GM12878 (cell line): ENCODE results near the gene ZNF808. TPM values are rescaled to one million over a fixed set of nuclear protein-coding genes. Genes with fewer than 3 reads are reported as not detected.

Experiments used
- ATAC-seq: fragments of 200-7000 bp; cut with Tn5 transposase; 3 replicates; pipeline ENCODE4 v1.9.1; 2020; ENCODE audit warnings: mild to moderate bottlenecking, moderate library complexity
- BruUV-seq: library from RNA; stranded (reverse); fragments of 400-500 nt; replicated peaks from 2 replicates; lab custom pipeline; 2021; lab: Mats Ljungman, UMichigan
- CTCF ChIA-PET: fragments of 300-600 bp; sonication (Branson Sonifier 250); formaldehyde crosslinking; extraction: SDS; loops from one replicate; lab custom pipeline; 2021; ENCODE audit warnings: inconsistent platforms; lab: Yijun Ruan, JAX
- POLR2A ChIA-PET: fragments of 350-600 bp; formaldehyde crosslinking; extraction: SDS; loops from one replicate; lab custom pipeline; 2021; ENCODE audit warnings: inconsistent platforms; lab: Charles Lee
- RAD21 ChIA-PET: fragments of 300-600 bp; sonication (Branson Sonifier 250); formaldehyde crosslinking; loops from one replicate; lab custom pipeline; 2023; ENCODE audit warnings: antibody characterized with exemption; ENCODE audit not compliant: unreplicated experiment; lab: Charles Lee
- SMC1A ChIA-PET: fragments of 300-600 bp; sonication (Branson Sonifier 250); formaldehyde crosslinking; loops from one replicate; lab custom pipeline; 2023; ENCODE audit not compliant: unreplicated experiment, uncharacterized antibody; lab: Charles Lee
- DNase-seq: peaks from one replicate; pipeline ENCODE4 v3.0.0-alpha.2; 2011; ENCODE audit warnings: low read depth, low spot score
- FAIRE-seq: peaks from 3 replicates; lab custom pipeline; 2011; peaks lifted over from hg19 to GRCh38; lab: Jason Lieb, UNC
- H2AFZ ChIP-seq: 2 replicates; pipeline ENCODE4 v1.6.0; 2011; ENCODE audit warnings: low read depth, low read length, control low read depth; ENCODE audit not compliant: control insufficient read depth
- H3K27ac ChIP-seq: 2 replicates; pipeline ENCODE4 v1.5.1; 2011; ENCODE audit warnings: control low read depth; ENCODE audit not compliant: control insufficient read depth, insufficient read depth
- H3K27me3 ChIP-seq, 2 experiments: replicated peaks in 1 of 2; 2 replicates each; pipeline versions ENCODE4 v1.6.0 to v1.6.1; 2011; ENCODE audit warnings: low read length in 1 of 2; ENCODE audit not compliant: control insufficient read depth in 2 of 2, insufficient read depth in 2 of 2
- H3K36me3 ChIP-seq, 2 experiments: 2 replicates each; pipeline ENCODE4 v1.5.1; 2011; ENCODE audit warnings: low read length in 1 of 2; ENCODE audit not compliant: control insufficient read depth in 2 of 2, insufficient read depth in 2 of 2
- H3K4me1 ChIP-seq: 2 replicates; pipeline ENCODE4 v1.6.1; 2011; ENCODE audit warnings: mild to moderate bottlenecking, low read length, moderate library complexity, mixed read lengths; ENCODE audit not compliant: control insufficient read depth, insufficient read depth
- H3K4me2 ChIP-seq: 2 replicates; pipeline ENCODE4 v1.6.0; 2011; ENCODE audit warnings: control low read depth; ENCODE audit not compliant: control insufficient read depth, insufficient read depth
- H3K4me3 ChIP-seq: fragments of 200-600 bp; sonication (generic); 2 replicates; pipeline ENCODE4 v1.5.1; 2016
- H3K79me2 ChIP-seq: 2 replicates; pipeline ENCODE4 v1.6.0; 2011; ENCODE audit warnings: low read length; ENCODE audit not compliant: control insufficient read depth, insufficient read depth
- H3K9ac ChIP-seq: 2 replicates; pipeline ENCODE4 v1.8.0; 2011; ENCODE audit warnings: low read length, control low read depth, mixed read lengths; ENCODE audit not compliant: control insufficient read depth, insufficient read depth
- H3K9me3 ChIP-seq: replicated peaks from 3 replicates; pipeline ENCODE4 v1.5.1; 2011; ENCODE audit warnings: mild to moderate bottlenecking, low read length; ENCODE audit not compliant: control insufficient read depth, insufficient read depth
- H4K20me1 ChIP-seq: 2 replicates; pipeline ENCODE4 v1.6.0; 2011; ENCODE audit not compliant: control insufficient read depth, insufficient read depth
- ATF3 ChIP-seq: IDR thresholded peaks from 2 replicates; pipeline ENCODE4 v1.6.1; 2011; ENCODE audit warnings: low read depth, mild to moderate bottlenecking, low read length, moderate library complexity, borderline replicate concordance; ENCODE audit errors: extremely low read depth
- ATF7 ChIP-seq: fragments of 450-650 bp; IDR thresholded peaks from 2 replicates; pipeline ENCODE4 v1.6.1; 2016; ENCODE audit warnings: low read depth, mild to moderate bottlenecking
- CBX5 ChIP-seq: sonication (generic); IDR thresholded peaks from 2 replicates; pipeline ENCODE4 v1.6.1; 2016; ENCODE audit warnings: low read depth, moderate library complexity, mild to moderate bottlenecking, inconsistent platforms
- CTCF ChIP-seq, 3 experiments: IDR thresholded peaks in 2 of 3; conservative IDR thresholded peaks in 1 of 3; 2 replicates each; pipeline ENCODE4 v1.5.1; 2011; ENCODE audit warnings: low read depth in 3 of 3, low read length in 3 of 3, mild to moderate bottlenecking in 3 of 3, control low read depth in 2 of 3, moderate library complexity in 2 of 3, inconsistent platforms in 1 of 3, mixed read lengths in 1 of 3; ENCODE audit not compliant: control insufficient read depth in 2 of 3, insufficient read depth in 1 of 3; ENCODE audit errors: extremely low read depth in 1 of 3
- GABPA ChIP-seq: IDR thresholded peaks from 2 replicates; pipeline ENCODE4 v1.6.1; 2014; ENCODE audit warnings: antibody characterized with exemption, low read depth, mild to moderate bottlenecking, inconsistent platforms
- GATAD2B ChIP-seq: fragments of 450-650 bp; conservative IDR thresholded peaks from 2 replicates; pipeline ENCODE4 v1.6.1; 2017; ENCODE audit warnings: low read depth, mild to moderate bottlenecking, moderate library complexity
- HCFC1 ChIP-seq: fragments of 150-350 bp; IDR thresholded peaks from 2 replicates; pipeline ENCODE4 v1.6.1; 2014; ENCODE audit warnings: low read length
- MYC ChIP-seq: IDR thresholded peaks from 2 replicates; pipeline ENCODE4 v1.6.1; 2011; ENCODE audit warnings: mild to moderate bottlenecking, low read length, moderate library complexity, inconsistent platforms; ENCODE audit not compliant: insufficient read depth, insufficient replicate concordance, insufficient read length, severe bottlenecking
- TCF3 ChIP-seq: IDR thresholded peaks from 2 replicates; pipeline ENCODE4 v1.6.1; 2012; ENCODE audit warnings: low read depth, mild to moderate bottlenecking, low read length, borderline replicate concordance; ENCODE audit not compliant: insufficient read depth
- ZNF384 ChIP-seq: IDR thresholded peaks from 2 replicates; pipeline ENCODE4 v1.6.1; 2012; ENCODE audit warnings: low read depth, mild to moderate bottlenecking, low read length, improper control_type of control experiment, borderline replicate concordance
- ZZZ3 ChIP-seq: IDR thresholded peaks from 2 replicates; pipeline ENCODE4 v1.6.1; 2011; ENCODE audit warnings: low read depth; ENCODE audit not compliant: control insufficient read depth, insufficient read length
- WGBS: methylation state at CpG from one replicate; pipeline ENCODE4 v1.1.6; 2016; ENCODE audit warnings: low lambda C conversion rate; ENCODE audit not compliant: insufficient replicate concordance, insufficient coverage; ENCODE audit errors: missing lambda C conversion rate; 5-methylcytosine and 5-hydroxymethylcytosine counted together
- in situ Hi-C: fragments of 300-500 bp; cut with MboI; formaldehyde crosslinking; loops from 9 replicates; pipeline ENCODE4 v1.14.3; 2018; ENCODE audit warnings: mixed read lengths
- intact Hi-C: fragments of 100-400 bp; cut with micrococcal nuclease; formaldehyde crosslinking; loops from one replicate; pipeline ENCODE4 v1.14.2; 2022; ENCODE audit not compliant: unreplicated experiment
- polyA plus RNA-seq, 11 experiments: library from polyadenylated mRNA; depleted of rRNA in 4 of 11; unstranded in 6 of 11; stranded (reverse) in 5 of 11; fragments of >200 nt; fragmentation: Nextera tagmentation in 4 of 11; fragmentation: Illumina TruSeq in 1 of 11; extraction: Ambion mirVana in 4 of 11; extraction: Trizol in 1 of 11; gene quantifications; 1 replicate in 1 of 11; 2 replicates in 10 of 11; pipeline versions ENCODE4 v1.2.1 to v1.2.3, GENCODE V29; 2011 to 2016; ENCODE audit warnings: inconsistent platforms in 2 of 11, missing spikeins in 2 of 11, low read depth in 1 of 11
- total RNA-seq, 4 experiments: library from RNA; depleted of rRNA in 3 of 4; stranded (reverse); fragments of >200 nt in 3 of 4; fragmentation: Illumina TruSeq in 1 of 4; extraction: Trizol in 1 of 4; gene quantifications; 2 replicates each; pipeline versions ENCODE4 v1.2.1 to v1.2.3, GENCODE V29; 2013 to 2021
- TF ChIP-seq, protein P1 (sequence below): fragments of 450-650 bp; IDR thresholded peaks from 2 replicates; pipeline ENCODE4 v1.6.1; 2016; ENCODE audit warnings: mild to moderate bottlenecking
- TF ChIP-seq, protein P2 (sequence below): fragments of 450-650 bp; IDR thresholded peaks from 2 replicates; pipeline ENCODE4 v1.6.1; 2016; ENCODE audit warnings: mild to moderate bottlenecking

The ZNF808 gene
- total and polyA plus RNA-seq, 10 of the 15 experiments (the other 5 are each of a cell fraction or from before 2014, with no cell fraction given): 2.1 to 20.2 (median 7.2) TPM

DNA sequence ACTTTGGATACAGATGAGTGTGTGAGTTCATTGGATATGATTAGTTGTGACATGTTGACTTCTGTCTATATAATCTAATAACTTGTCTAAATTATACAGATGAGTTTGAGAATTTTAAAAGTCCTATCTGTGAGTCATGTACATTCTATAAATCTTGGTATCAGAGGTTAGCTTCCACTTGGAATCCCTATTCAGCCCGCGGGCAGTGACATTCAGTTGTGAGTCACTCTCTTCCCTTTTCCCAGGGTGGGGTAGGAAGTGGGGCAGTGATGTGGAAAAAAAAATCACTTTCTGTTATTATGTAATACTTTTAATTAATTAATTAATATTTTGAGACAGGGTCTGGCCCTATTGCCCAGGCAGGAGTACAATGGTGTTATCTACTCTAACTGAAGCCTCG, 33.0 kb upstream of the ZNF808 start:
- TF ChIP-seq ATF7: no peak
- no peak for TF ChIP-seq GATAD2B
- no peak for TF ChIP-seq CBX5
- TF ChIP-seq, protein P1, sequence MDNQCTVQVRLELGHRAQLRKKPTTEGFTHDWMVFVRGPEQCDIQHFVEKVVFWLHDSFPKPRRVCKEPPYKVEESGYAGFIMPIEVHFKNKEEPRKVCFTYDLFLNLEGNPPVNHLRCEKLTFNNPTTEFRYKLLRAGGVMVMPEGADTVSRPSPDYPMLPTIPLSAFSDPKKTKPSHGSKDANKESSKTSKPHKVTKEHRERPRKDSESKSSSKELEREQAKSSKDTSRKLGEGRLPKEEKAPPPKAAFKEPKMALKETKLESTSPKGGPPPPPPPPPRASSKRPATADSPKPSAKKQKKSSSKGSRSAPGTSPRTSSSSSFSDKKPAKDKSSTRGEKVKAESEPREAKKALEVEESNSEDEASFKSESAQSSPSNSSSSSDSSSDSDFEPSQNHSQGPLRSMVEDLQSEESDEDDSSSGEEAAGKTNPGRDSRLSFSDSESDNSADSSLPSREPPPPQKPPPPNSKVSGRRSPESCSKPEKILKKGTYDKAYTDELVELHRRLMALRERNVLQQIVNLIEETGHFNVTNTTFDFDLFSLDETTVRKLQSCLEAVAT: no peak
- no peak for TF ChIP-seq CTCF (IDR thresholded peaks at IDR 0.05 in 2 of 3, conservative IDR thresholded peaks at IDR 0.05 in 1 of 3; ENCODE audit: control insufficient read depth in 2 of 3, extremely low read depth in 1 of 3, insufficient read depth in 1 of 3, low read depth in 3 of 3, low read length in 3 of 3)
- TF ChIP-seq ZZZ3: no peak
- no peak for TF ChIP-seq MYC
- TF ChIP-seq, protein P2, sequence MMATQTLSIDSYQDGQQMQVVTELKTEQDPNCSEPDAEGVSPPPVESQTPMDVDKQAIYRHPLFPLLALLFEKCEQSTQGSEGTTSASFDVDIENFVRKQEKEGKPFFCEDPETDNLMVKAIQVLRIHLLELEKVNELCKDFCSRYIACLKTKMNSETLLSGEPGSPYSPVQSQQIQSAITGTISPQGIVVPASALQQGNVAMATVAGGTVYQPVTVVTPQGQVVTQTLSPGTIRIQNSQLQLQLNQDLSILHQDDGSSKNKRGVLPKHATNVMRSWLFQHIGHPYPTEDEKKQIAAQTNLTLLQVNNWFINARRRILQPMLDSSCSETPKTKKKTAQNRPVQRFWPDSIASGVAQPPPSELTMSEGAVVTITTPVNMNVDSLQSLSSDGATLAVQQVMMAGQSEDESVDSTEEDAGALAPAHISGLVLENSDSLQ: no peak
- TF ChIP-seq HCFC1: no peak
- TF ChIP-seq ZNF384: no peak
- TF ChIP-seq ATF3: no peak
- TF ChIP-seq TCF3: no peak
- TF ChIP-seq GABPA: no peak
- H3K9ac ChIP-seq: no peak overlapping the region
- ATAC-seq (no peak), DNase-seq (no peak), FAIRE-seq (no peak)
- H3K27ac ChIP-seq: no peak overlapping the region
- intact Hi-C loops: no loop called here
- no peaks in the 10 kb centered on the region for H3K36me3 ChIP-seq
- no peak overlapping the region for H2AFZ ChIP-seq
- CTCF ChIA-PET: no interaction called here
- WGBS: 67% methylated on average over 3 of the region's 3 CpGs
- SMC1A ChIA-PET: no interaction called here
- H3K4me3 ChIP-seq: no peak overlapping the region
- BruUV-seq: no TSS peak
- H3K4me2 ChIP-seq: no peak overlapping the region
- no peaks in the 10 kb centered on the region; the same call in 2 of the 3 replicates for H3K9me3 ChIP-seq
- H4K20me1 ChIP-seq: no peaks in the 10 kb centered on the region
- no peaks in the 10 kb centered on the region for H3K4me1 ChIP-seq
- in situ Hi-C loops: no loop called here
- no peaks in the 10 kb centered on the region for H3K79me2 ChIP-seq
- RAD21 ChIA-PET: no interaction called here
- POLR2A ChIA-PET: no interaction called here
- no peaks in the 10 kb centered on the region for H3K27me3 ChIP-seq
